ENCODE measurements around the gene FIBP.

The FIBP gene

DNA sequence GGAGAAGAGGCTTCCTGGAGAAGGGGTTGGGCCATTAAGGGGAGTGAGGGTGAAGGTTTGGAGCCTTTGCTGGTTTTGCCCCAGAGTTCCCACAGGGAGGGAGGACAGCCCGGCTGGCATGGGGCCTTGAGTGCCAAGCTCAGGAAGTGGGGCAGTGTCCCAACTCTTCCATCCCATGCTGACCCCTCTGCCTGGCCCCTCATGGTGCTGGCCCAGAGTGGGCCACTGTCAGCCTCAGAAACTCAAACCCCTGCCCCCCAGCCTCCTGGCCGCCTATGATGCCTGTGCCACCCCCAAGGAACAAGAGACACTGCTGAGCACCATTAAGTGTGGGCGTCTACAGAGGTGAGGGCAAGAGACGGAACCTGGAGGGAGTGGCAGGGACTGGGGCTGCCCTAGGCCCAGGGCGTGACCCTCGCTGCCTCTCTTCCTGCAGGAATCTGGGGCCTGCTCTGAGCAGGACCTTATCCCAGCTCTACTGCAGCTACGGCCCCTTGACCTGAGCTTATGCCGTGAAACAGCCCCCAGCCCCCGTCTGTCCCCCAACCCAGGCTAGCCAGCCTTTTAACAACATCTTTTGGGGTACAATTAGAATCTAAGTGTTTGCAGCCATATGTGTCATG, 22.6 kb downstream of the FIBP start:
- ChIA-PET CTCF (interaction anchor here (17.2 kb wide), 1 partner anchor 20 kb away, joined by 535 read pairs; the partner anchor contains the start of genes CCDC85B, CTSW and FIBP), POLR2A (interaction anchor here (0.5 kb wide), 1 partner anchor 128 kb away, joined by 3 read pairs; no protein-coding TSS in a partner anchor)
- DNase-seq (ENCODE audit: extremely low spot score): no peak
- TF ChIP-seq CTCF (IDR thresholded peaks at IDR 0.05; ENCODE audit: control extremely low read depth, extremely low read depth, low read depth, missing control alignments): no peak

DNA sequence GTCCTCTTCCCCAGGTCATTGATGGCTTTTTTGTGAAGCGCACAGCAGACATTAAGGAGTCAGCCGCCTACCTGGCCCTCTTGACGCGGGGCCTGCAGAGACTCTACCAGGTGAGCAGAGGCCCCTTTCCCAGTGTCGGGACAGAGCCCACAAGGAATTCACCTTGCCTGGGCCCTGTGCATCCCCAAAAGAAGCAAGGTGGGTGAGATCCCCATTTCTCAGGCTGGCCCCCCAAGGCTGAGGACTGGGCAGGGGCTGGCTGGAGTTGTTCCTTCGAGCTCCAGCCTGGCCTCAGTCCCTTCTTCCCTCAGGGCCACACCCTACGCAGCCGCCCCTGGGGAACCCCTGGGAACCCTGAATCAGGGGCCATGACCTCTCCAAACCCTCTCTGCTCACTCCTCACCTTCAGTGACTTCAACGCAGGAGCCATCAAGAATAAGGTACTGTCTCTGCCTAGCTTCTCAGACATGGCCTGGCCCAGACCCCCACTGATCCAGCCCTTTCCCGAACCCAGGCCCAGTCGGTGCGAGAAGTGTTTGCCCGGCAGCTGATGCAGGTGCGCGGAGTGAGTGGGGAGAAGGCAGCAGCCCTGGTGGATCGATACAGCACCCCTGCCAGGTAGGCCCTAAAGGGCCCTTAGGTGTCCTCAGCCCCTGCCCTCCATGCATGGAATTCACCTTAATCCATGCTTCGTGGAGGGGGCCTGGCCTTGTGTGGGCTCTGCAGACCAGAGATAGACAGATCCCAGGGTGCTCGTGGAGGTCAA, 23.4 kb downstream of the FIBP start:
- ChIA-PET POLR2A (interaction anchor here (0.5 kb wide), 1 partner anchor 129 kb away, joined by 3 read pairs; no protein-coding TSS in a partner anchor), CTCF (interaction anchor here (17.2 kb wide), 1 partner anchor 21 kb away, joined by 535 read pairs; the partner anchor contains the start of genes CCDC85B, CTSW and FIBP)
- no peak for DNase-seq (ENCODE audit: extremely low spot score)
- TF ChIP-seq CTCF (IDR thresholded peaks at IDR 0.05; ENCODE audit: control extremely low read depth, extremely low read depth, low read depth, missing control alignments): no peak

DNA sequence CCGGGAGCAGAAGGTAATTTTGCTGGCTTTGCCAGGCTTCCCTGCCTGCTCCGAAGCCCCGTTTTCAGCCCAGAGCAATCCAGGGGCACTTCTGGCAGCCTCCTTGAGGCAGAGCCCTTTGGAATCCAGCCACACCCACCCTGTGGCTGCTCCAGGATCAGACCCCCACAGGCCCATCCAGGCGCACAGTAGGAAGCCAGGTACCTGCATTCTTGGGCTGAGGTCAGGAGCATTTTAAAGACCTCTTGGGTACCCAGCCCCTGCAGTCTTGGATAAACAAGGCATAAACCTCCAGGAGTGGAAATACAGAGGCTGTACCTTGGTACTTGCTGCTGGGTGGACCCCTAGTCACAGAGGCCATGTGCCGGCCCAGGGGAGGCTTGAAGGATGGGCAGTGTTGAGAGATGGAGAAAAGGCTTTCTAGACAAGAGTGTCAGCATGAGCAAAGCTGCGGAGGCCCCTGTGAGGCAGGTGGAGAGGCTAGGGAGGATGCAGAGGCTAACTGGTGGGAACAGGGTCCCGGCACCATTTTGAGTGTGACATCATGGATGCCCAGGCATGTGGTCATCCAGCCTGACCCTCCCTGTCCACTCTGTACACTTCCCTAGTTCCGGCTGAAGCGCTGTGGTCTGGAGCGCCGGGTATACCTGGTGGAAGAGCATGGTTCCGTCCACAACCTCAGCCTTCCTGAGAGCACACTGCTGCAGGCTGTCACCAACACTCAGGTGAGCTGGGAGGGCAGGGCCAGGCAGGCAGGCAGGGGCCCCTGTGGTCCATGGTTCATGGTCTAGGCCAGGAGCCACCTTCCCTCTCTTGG, 24.2 kb downstream of the FIBP start:
- POLR2A ChIA-PET: interaction anchor here (0.9 kb wide), 1 partner anchor 24 kb away, joined by 6 read pairs; the partner anchor contains the start of gene FIBP
- DNase-seq (ENCODE audit: extremely low spot score): no peak
- CTCF ChIA-PET: interaction anchor here (6.1 to 17.2 kb wide), 2 partner anchors 7 to 21 kb away, joined by 133 to 535 read pairs; partner anchors contain the start of genes CCDC85B, CTSW, EFEMP2 and FIBP
- TF ChIP-seq CTCF (IDR thresholded peaks at IDR 0.05; ENCODE audit: control extremely low read depth, extremely low read depth, low read depth, missing control alignments): no peak

DNA sequence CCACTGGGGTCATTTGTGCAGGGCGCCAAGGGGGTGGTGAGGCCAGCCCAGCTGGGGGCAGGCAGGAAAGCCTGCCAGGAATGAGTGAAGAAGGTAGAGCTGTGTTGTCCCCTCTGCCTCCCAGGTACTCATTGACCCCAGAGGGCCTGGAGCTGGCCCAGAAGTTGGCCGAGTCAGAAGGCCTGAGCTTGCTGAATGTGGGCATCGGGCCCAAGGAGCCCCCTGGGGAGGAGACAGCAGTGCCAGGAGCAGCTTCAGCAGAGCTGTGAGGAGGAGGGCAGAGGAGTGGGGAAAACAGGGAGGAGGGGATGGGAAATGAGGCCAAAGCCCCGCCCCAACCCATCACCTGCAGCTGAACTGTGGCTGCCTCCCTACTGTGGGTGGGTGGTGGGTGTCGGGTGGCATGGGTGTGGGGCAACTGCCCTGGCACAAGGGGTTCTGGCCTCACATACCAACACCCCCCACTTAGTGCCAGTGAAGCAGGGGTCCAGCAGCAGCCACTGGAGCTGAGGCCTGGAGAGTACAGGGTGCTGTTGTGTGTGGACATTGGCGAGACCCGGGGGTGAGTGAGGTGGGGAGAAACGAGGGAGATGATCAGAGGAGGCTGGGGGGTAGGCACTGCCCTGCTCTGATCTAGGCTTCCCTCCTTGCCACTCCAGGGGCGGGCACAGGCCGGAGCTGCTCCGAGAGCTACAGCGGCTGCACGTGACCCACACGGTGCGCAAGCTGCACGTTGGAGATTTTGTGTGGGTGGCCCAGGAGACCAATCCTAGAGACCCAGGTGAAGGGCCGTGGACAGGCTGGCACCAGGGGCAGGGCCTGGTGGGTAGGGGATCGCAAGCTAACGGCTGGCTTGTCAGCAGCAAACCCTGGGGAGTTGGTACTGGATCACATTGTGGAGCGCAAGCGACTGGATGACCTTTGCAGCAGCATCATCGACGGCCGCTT, 25.1 kb downstream of the FIBP start:
- ChIA-PET POLR2A (interaction anchor here (0.9 kb wide), 1 partner anchor 25 kb away, joined by 6 read pairs; the partner anchor contains the start of gene FIBP), CTCF (interaction anchor here (6.1 to 17.2 kb wide), 2 partner anchors 8 to 22 kb away, joined by 133 to 535 read pairs; partner anchors contain the start of genes CCDC85B, CTSW, EFEMP2 and FIBP)
- no peak for DNase-seq (ENCODE audit: extremely low spot score)

More for the DNA sequence above, 25.1 kb downstream of the FIBP start:
- TF ChIP-seq CTCF (IDR thresholded peaks at IDR 0.05; ENCODE audit: control extremely low read depth, extremely low read depth, low read depth, missing control alignments): no peak

Data from GM10248 (cell line).